HepG2 (cell line): Measurements from ENCODE around the gene DUS2. TPM values are rescaled to one million over a fixed set of nuclear protein-coding genes. Genes with fewer than 3 reads are reported as not detected.

ENCODE experiments used
- DNMT1 ChIP-seq: sonication (generic); formaldehyde crosslinking; IDR thresholded peaks from 2 replicates; pipeline ENCODE4 v1.5.1; 2020; ENCODE audit warnings: mild to moderate bottlenecking, missing genetic modification reagents
- GTF3A ChIP-seq: sonication (generic); formaldehyde crosslinking; conservative IDR thresholded peaks from 2 replicates; pipeline ENCODE4 v1.4.0; 2020; ENCODE audit warnings: mild to moderate bottlenecking, missing genetic modification reagents
- JARID2 ChIP-seq: sonication (generic); formaldehyde crosslinking; IDR thresholded peaks from 2 replicates; pipeline ENCODE4 v1.8.1; 2023; ENCODE audit warnings: missing genetic modification reagents, inconsistent platforms; ENCODE audit not compliant: insufficient replicate concordance
- NFATC3 ChIP-seq: sonication (generic); formaldehyde crosslinking; IDR thresholded peaks from 2 replicates; pipeline ENCODE4 v1.5.1; 2020; ENCODE audit warnings: mild to moderate bottlenecking, missing genetic modification reagents
- PAX8 ChIP-seq: sonication (generic); formaldehyde crosslinking; IDR thresholded peaks from 2 replicates; pipeline ENCODE4 v1.8.0; 2022; ENCODE audit warnings: mild to moderate bottlenecking, missing genetic modification reagents, borderline replicate concordance
- PHF5A ChIP-seq: IDR thresholded peaks from one replicate; pipeline ENCODE4 v1.6.1; 2018; ENCODE audit warnings: low read depth, missing genetic modification reagents; ENCODE audit not compliant: unreplicated experiment
- POLR2G ChIP-seq: fragments of 200-400 bp; formaldehyde crosslinking; IDR thresholded peaks from 2 replicates; pipeline ENCODE4 v1.6.1; 2018; ENCODE audit warnings: mild to moderate bottlenecking, low read depth, low read length, moderate library complexity
- SMAD3 ChIP-seq: sonication (generic); formaldehyde crosslinking; IDR thresholded peaks from 2 replicates; pipeline ENCODE4 v1.4.0; 2020; ENCODE audit warnings: missing genetic modification reagents
- YY1 ChIP-seq: IDR thresholded peaks from 2 replicates; pipeline ENCODE4 v1.6.1; 2011; ENCODE audit warnings: low read length, low read depth, moderate library complexity, mild to moderate bottlenecking; ENCODE audit not compliant: insufficient read depth, insufficient replicate concordance
- ZIK1 ChIP-seq: sonication (generic); formaldehyde crosslinking; IDR thresholded peaks from 2 replicates; pipeline ENCODE4 v1.5.0; 2020; ENCODE audit warnings: mild to moderate bottlenecking, low read depth, missing genetic modification reagents, borderline replicate concordance
- ZNF432 ChIP-seq: sonication (generic); formaldehyde crosslinking; IDR thresholded peaks from 2 replicates; pipeline ENCODE4 v1.5.0; 2020; ENCODE audit warnings: missing genetic modification reagents, mild to moderate bottlenecking, borderline replicate concordance
- polyA plus RNA-seq, 8 experiments: library from polyadenylated mRNA; depleted of rRNA in 3 of 8; stranded (reverse) in 7 of 8; unstranded in 1 of 8; fragments of >200 nt; fragmentation: Illumina TruSeq in 4 of 8; extraction: Trizol in 4 of 8; gene quantifications; 2 replicates each; pipeline versions ENCODE4 v1.2.1 to v1.2.3, GENCODE V29; 2011 to 2016; ENCODE audit warnings: low read depth in 4 of 8, missing spikeins in 1 of 8, mixed read lengths in 1 of 8; ENCODE audit not compliant: insufficient read depth in 1 of 8
- total RNA-seq, 5 experiments: library from RNA; depleted of rRNA; stranded (reverse); fragments of >200 nt; fragmentation: Illumina TruSeq; extraction: Trizol; gene quantifications; 2 replicates each; pipeline ENCODE4 v1.2.3, GENCODE V29; 2016; ENCODE audit warnings: low read depth in 1 of 5
- TF ChIP-seq, protein P1 (sequence below): sonication (generic); formaldehyde crosslinking; IDR thresholded peaks from 2 replicates; pipeline ENCODE4 v1.4.0; 2020; ENCODE audit warnings: low read depth, mild to moderate bottlenecking, missing genetic modification reagents
- TF ChIP-seq, protein P2 (sequence below), 2 experiments: sonication (generic) in 1 of 2; formaldehyde crosslinking in 1 of 2; IDR thresholded peaks; 2 replicates each; pipeline versions ENCODE4 v1.5.1 to v1.6.1; 2011 to 2020; ENCODE audit warnings: borderline replicate concordance in 1 of 2, low read depth in 1 of 2, low read length in 1 of 2, mild to moderate bottlenecking in 1 of 2, missing genetic modification reagents in 1 of 2, moderate library complexity in 1 of 2
- TF ChIP-seq, protein P3 (sequence below): sonication (generic); formaldehyde crosslinking; IDR thresholded peaks from 2 replicates; pipeline ENCODE4 v1.8.1; 2023; ENCODE audit warnings: mild to moderate bottlenecking, missing genetic modification reagents
- TF ChIP-seq, protein P4 (sequence below): sonication (generic); formaldehyde crosslinking; IDR thresholded peaks from 2 replicates; pipeline ENCODE4 v1.5.0; 2020; ENCODE audit warnings: missing genetic modification reagents
- TF ChIP-seq, protein P5 (sequence below): sonication (generic); formaldehyde crosslinking; IDR thresholded peaks from 2 replicates; pipeline ENCODE4 v1.5.0; 2020; ENCODE audit warnings: mild to moderate bottlenecking, missing genetic modification reagents, borderline replicate concordance

DUS2 gene
- total and polyA plus RNA-seq, 2 of the 13 experiments (the other 11 are each of a cell fraction or from before 2014, with no cell fraction given): 17.8 to 25.1 TPM

DNA sequence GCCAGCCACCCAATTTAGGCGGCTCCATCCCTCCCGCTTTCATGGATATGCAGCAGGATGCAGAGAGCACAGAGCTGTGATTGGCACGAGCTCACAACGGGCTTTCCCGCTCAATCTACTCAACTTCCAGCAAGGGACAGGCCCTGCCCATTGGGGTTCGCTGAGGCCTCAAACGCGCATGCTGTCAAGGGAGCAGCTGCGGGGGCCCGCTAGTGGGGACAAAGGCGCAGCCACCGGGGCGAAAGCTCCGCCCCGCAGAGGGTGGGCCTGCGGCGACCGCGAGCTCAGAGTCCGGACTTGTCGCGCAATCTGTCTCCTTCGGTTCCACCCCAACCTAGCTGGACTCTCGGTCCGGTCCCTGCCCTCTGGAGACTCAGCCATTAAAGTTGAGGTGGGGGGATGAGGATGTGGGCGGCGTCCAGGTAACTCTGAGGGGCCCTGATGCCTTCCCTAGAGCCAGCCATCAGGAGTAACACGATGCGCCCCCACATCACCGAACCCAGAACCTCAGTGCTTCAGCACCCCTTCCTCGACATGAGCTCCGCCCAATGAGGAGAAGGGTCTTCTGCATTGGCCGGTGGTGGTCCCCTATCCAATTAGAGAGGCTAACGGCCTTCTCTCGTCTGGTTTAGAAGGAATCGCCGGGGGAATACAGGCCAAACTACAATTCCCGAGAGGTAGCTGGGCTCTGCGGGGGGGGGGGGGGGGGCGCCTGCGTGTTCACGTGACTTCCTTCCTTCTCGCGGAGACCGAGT is 61.6 kb downstream of the DUS2 start (continued):
- peak; percentile 69; the same call in 1 of the 2 replicates for TF ChIP-seq PAX8
- TF ChIP-seq, protein P1, sequence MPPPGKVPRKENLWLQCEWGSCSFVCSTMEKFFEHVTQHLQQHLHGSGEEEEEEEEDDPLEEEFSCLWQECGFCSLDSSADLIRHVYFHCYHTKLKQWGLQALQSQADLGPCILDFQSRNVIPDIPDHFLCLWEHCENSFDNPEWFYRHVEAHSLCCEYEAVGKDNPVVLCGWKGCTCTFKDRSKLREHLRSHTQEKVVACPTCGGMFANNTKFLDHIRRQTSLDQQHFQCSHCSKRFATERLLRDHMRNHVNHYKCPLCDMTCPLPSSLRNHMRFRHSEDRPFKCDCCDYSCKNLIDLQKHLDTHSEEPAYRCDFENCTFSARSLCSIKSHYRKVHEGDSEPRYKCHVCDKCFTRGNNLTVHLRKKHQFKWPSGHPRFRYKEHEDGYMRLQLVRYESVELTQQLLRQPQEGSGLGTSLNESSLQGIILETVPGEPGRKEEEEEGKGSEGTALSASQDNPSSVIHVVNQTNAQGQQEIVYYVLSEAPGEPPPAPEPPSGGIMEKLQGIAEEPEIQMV (CRISPR knock-in tag): peak; percentile 95
- TF ChIP-seq, protein P2, sequence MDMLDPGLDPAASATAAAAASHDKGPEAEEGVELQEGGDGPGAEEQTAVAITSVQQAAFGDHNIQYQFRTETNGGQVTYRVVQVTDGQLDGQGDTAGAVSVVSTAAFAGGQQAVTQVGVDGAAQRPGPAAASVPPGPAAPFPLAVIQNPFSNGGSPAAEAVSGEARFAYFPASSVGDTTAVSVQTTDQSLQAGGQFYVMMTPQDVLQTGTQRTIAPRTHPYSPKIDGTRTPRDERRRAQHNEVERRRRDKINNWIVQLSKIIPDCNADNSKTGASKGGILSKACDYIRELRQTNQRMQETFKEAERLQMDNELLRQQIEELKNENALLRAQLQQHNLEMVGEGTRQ (IDR thresholded peaks at IDR 0.05; ENCODE audit: low read depth, low read length): peak; percentile 43
- TF ChIP-seq, protein P2 (CRISPR knock-in tag; IDR thresholded peaks at IDR 0.05; ENCODE audit: borderline replicate concordance): peak; percentile 81
- TF ChIP-seq GTF3A: peak; percentile 88; the same call in 1 of the 2 replicates
- no peak for TF ChIP-seq DNMT1 (CRISPR knock-in tag)
- TF ChIP-seq ZNF432 (CRISPR knock-in tag): no peak
- TF ChIP-seq NFATC3 (CRISPR knock-in tag): no peak; the same call in 1 of the 2 replicates
- TF ChIP-seq, protein P3, sequence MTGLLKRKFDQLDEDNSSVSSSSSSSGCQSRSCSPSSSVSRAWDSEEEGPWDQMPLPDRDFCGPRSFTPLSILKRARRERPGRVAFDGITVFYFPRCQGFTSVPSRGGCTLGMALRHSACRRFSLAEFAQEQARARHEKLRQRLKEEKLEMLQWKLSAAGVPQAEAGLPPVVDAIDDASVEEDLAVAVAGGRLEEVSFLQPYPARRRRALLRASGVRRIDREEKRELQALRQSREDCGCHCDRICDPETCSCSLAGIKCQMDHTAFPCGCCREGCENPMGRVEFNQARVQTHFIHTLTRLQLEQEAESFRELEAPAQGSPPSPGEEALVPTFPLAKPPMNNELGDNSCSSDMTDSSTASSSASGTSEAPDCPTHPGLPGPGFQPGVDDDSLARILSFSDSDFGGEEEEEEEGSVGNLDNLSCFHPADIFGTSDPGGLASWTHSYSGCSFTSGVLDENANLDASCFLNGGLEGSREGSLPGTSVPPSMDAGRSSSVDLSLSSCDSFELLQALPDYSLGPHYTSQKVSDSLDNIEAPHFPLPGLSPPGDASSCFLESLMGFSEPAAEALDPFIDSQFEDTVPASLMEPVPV (CRISPR knock-in tag): peak; percentile 98
- peak; percentile 98 for TF ChIP-seq POLR2G
- TF ChIP-seq ZIK1 (CRISPR knock-in tag): peak; percentile 89; the same call in 1 of the 2 replicates
- TF ChIP-seq, protein P4, sequence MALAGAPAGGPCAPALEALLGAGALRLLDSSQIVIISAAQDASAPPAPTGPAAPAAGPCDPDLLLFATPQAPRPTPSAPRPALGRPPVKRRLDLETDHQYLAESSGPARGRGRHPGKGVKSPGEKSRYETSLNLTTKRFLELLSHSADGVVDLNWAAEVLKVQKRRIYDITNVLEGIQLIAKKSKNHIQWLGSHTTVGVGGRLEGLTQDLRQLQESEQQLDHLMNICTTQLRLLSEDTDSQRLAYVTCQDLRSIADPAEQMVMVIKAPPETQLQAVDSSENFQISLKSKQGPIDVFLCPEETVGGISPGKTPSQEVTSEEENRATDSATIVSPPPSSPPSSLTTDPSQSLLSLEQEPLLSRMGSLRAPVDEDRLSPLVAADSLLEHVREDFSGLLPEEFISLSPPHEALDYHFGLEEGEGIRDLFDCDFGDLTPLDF (CRISPR knock-in tag): peak; percentile 97
- peak; percentile 86 for TF ChIP-seq YY1
- TF ChIP-seq, protein P5, sequence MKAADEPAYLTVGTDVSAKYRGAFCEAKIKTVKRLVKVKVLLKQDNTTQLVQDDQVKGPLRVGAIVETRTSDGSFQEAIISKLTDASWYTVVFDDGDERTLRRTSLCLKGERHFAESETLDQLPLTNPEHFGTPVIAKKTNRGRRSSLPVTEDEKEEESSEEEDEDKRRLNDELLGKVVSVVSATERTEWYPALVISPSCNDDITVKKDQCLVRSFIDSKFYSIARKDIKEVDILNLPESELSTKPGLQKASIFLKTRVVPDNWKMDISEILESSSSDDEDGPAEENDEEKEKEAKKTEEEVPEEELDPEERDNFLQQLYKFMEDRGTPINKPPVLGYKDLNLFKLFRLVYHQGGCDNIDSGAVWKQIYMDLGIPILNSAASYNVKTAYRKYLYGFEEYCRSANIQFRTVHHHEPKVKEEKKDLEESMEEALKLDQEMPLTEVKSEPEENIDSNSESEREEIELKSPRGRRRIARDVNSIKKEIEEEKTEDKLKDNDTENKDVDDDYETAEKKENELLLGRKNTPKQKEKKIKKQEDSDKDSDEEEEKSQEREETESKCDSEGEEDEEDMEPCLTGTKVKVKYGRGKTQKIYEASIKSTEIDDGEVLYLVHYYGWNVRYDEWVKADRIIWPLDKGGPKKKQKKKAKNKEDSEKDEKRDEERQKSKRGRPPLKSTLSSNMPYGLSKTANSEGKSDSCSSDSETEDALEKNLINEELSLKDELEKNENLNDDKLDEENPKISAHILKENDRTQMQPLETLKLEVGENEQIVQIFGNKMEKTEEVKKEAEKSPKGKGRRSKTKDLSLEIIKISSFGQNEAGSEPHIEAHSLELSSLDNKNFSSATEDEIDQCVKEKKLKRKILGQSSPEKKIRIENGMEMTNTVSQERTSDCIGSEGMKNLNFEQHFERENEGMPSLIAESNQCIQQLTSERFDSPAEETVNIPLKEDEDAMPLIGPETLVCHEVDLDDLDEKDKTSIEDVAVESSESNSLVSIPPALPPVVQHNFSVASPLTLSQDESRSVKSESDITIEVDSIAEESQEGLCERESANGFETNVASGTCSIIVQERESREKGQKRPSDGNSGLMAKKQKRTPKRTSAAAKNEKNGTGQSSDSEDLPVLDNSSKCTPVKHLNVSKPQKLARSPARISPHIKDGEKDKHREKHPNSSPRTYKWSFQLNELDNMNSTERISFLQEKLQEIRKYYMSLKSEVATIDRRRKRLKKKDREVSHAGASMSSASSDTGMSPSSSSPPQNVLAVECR: peak; percentile 77
- peak; percentile 86 for TF ChIP-seq JARID2 (CRISPR knock-in tag)
- TF ChIP-seq PHF5A (CRISPR knock-in tag): peak; percentile 91
- peak; percentile 94 for TF ChIP-seq SMAD3 (CRISPR knock-in tag)
